GM21723 (cell line): Measurements from ENCODE around the gene SERPINB7.

Experiments used
- ATAC-seq: cut with Tn5 transposase; IDR thresholded peaks from one replicate; pipeline ENCODE4 v1.9.1; 2021; ENCODE audit warnings: mild to moderate bottlenecking, moderate library complexity; ENCODE audit not compliant: unreplicated experiment

Gene SERPINB7

DNA sequence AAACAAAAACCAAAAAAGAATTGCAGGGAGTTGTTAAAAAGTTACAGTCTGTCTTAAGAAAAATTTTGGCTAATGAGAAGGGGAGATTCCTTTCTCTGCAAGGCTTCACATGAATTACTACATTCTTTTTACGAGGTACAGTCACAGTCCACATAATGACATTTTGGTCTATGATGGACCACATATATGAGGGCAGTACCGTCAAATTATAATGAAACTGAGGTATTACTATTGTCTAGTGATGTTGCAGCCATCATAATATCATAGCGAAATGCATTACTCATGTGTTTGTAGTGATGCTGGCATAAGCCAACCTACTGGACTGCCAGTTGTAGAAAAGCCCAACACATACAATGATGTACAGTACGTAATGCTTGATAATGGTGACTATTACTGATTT lies 12.5 kb downstream of the SERPINB7 start:
- no peak for ATAC-seq

DNA sequence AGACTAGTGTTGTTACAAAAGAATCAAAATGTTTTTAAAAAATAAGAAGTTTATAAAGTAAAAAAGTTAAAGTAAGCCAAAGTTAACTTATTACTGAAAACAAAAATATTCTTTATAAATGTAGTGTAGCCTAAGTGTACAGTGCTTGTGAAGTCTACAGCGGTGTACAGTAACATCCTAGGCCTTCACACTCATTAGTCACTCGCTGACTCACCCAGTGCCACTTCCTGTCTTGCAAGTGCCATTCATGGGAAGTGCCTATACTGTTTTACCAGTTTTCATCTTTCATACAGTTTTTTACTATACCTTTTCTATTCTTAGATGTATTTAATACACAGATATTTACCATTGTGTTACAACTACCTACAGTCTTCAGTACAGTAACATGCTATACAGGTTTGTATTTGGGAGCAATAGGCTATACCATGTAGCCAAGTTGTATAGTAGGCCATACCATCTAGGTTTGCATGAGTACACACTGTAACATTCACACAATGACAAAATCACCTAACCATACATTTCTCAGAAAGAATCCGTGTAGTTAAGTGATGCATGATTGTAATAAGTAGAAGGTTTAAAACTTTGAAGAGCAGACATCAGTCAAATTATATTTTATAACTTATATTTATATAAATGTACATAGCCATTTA lies 13.4 kb downstream of the SERPINB7 start:
- peak; percentile 63 for ATAC-seq

- no peak for ATAC-seq
Measured at GRCh38 chr18:63789327-63789726, 14.1 kb downstream of the SERPINB7 start.

- no peak for ATAC-seq
Measured at GRCh38 chr18:63795606-63796005, 20.4 kb downstream of the SERPINB7 start.

- ATAC-seq, result no peak
Measured at GRCh38 chr18:63799189-63799588, 24.0 kb downstream of the SERPINB7 start.

DNA sequence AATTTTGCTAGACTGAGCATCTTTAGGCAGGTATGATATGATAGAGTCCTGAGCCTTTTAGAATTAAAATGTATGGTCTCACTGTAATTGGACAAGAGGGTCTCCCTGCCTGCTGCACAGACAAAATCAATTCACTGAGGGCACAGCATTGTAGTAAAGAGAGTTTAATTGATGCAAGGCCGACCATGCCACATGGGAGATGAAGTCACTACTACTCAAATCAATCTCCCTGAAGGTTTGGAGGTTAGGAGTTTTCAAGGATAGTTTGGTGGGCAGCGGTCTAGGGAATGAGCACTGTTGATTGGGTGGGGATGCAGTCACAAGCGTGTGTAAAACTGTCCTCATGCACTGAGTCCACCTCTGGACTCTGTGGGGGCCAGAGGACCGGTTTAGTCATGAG lies 26.1 kb downstream of the SERPINB7 start:
- ATAC-seq, result no peak

DNA sequence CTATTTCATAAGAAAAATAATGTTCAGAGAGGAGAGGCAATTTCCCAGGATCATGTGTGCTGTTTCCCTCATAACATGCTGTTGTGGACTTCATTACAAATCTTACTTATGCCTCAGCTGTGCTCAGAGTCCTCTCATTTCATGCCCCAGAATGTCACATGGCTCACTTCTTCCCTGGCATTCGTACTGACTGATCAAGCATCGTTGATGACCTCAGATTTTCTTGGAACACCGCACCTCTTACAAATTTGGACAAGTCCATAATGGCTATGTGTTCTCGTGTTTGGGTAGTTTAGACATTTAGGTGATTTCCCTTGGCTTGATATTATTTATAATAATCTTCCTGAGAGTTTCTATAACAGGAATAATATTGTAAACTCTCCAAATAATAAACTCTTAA lies 32.9 kb downstream of the SERPINB7 start:
- ATAC-seq, result no peak

DNA sequence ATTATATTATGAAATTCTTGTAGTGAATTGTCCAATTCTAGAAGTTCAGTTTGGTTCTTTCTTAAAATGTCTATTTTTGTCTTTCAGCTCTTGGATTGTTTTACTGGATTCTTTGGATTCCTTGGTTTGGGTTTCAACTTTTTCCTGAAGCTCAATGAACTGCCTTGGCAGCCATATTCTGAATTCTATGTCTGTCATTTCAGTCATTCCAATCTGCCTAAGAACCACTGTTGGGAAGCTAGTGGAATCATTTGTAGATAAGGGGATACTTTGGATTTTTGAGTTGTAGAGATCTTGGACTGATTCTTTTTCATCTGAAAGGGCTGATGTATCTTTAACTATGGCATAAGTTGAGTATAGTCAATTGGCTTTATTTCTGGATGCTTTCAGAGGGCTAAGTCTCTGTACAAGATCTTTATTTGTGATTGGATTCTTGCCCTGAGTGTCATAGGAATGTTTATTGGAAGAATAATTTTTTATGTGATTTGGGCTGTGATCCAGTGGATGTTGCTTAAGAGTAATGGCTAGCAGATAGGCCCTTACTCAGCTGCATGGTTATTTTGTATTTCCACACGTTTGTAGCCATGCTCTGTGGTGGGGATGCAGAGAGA lies 42.3 kb downstream of the SERPINB7 start:
- ATAC-seq, result no peak

- ATAC-seq, result no peak
Measured at GRCh38 chr18:63818212-63818611, 43.0 kb downstream of the SERPINB7 start.

- no peak for ATAC-seq
Measured at GRCh38 chr18:63819786-63820185, 44.6 kb downstream of the SERPINB7 start.

DNA sequence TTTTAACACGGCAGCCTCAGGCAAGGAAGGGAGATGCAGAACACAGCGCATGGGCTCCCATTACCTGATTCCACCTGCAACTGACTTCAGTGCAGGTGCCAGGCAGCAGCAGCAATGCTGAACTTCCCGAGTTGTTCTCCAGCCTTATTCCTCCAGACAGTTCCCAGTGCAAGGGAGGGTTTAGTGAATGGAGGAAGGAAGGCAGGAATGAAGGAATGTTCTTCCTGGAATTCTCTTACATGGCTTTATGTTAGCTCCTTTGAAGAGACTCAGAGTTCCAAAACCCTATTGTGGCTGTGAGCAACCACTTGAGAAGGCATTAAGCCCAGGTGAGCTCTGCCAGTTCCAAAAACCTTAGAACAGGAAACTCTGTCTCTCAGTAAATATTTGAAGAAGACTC lies 45.5 kb downstream of the SERPINB7 start:
- ATAC-seq, result no peak

GRCh38 chr18:63823516-63824219 lies 48.5 kb downstream of the SERPINB7 start:
- ATAC-seq, result no peak

- no peak for ATAC-seq
Measured at GRCh38 chr18:63824220-63824525, 49.0 kb downstream of the SERPINB7 start.

DNA sequence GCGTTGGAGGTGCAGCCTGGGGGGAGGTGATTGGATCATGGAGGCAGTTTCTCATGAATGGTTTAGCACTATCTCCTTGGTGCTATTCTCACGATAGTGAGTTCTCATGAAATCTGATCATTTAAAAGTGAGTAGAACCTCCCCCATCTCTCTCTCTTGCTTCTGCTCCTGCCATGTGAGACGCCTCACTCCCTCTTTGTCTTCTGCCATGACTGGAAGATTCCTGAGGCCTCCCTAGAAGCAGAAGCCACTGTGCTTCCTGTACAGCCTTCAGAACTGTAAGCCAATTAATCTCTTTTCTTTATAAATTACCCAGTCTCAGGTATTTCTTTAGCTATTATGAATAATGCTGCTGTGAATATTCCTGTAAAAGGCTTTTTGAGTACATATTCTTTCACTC lies 52.9 kb downstream of the SERPINB7 start:
- ATAC-seq, result no peak

DNA sequence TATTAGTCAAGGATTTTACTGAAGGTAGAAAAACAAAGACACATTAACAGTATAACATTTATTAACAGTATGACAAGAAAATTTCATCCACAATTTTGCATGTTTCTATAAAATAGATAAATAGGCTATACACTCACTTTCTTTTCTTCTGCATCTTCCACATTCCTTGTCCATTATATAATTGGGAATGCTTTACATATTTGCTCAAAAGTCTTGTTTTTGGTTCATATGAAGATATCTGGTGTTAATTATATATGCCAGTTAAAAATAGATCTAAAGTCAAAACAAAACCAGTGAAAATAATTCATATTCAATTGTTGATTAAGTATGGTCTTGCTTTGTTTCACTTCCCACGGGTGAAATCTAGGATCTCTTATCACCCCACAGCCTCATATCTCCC lies 53.4 kb downstream of the SERPINB7 start:
- no peak for ATAC-seq

- no peak for ATAC-seq
Measured at GRCh38 chr18:63829886-63830285, 54.7 kb downstream of the SERPINB7 start.

DNA sequence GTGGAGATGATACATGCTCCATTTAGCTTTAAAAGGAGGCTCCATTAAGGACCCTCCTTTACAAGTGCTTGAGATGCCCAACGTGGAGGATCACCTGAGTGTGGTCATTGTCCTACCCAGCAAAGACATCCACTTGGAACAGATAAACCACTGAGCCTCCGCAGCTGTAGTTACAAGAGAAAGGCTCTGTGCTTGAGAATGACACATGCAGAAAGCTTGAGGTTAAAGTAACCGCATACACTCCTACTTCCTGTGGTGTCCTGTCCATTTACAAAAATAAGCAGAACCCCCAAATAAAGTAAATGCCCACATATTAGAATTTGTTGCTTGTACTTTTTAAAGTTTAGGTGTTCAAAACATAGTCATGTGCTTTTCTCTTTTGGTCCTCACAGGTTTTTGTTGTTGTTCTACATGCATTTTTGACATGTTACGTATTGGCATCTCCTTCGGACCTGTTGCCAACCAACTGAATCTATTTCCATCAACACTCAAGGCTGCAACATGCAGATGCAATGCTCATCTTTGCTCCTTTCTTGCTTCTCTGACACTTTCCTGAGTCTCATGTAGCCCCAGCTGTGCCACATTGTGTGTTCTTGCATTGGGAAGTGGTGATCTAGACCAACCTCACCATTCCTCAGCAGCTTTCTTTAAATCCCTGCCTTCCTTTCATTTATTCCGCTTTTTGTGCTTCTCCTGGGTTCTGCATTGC lies 56.0 kb downstream of the SERPINB7 start:
- ATAC-seq, result peak; percentile 95

- ATAC-seq, result peak; percentile 38
Measured at GRCh38 chr18:63832470-63832869, 57.3 kb downstream of the SERPINB7 start.

DNA sequence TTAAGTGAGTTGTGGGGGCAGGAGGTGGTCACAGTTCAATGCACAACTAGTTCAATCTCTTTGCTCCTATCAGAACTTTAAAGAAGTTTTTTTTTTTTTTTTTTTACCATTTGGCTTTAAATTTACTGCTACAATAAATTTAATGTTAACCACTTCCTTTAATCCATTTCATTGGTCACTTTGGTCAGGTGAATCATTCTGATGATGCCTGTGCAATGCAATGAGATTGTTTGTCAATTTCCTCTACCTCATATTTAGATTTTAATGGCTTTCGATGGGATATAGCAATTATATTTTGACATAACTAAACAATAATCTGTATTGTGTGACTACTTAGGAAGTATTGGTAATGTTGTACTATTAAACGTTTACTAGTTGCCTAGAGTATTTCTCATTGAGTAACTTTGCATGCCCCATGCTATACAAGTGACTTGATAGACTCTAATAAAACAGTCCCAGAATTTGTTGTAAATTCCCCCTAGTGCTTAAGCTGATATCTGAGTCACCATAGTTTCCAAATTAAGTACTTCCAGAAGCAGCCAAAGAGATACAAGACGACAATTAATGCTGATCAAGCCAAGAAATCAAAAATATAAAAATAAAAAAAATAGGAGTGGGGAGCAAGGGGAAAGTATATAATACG lies 59.4 kb downstream of the SERPINB7 start:
- ATAC-seq, result no peak

- no peak for ATAC-seq
Measured at GRCh38 chr18:63836456-63836855, 61.2 kb downstream of the SERPINB7 start.

- no peak for ATAC-seq
Measured at GRCh38 chr18:63837590-63837989, 62.4 kb downstream of the SERPINB7 start.
